ENCODE results near the gene NPAS3. TPM values are rescaled to one million over a fixed set of nuclear protein-coding genes. Genes with fewer than 3 reads are reported as not detected.

Gene NPAS3
- total and polyA plus RNA-seq, 2 of the 8 experiments (the other 6 are each of a cell fraction or from before 2014, with no cell fraction given), result 0.11 to 0.60 TPM

- TF ChIP-seq CHD7 (IDR thresholded peaks at IDR 0.05; ENCODE audit: insufficient replicate concordance, low read length) (no peak), ZNF274 (IDR thresholded peaks at IDR 0.05; ENCODE audit: borderline replicate concordance, extremely low read depth, low read length) (no peak), SAP30 (IDR thresholded peaks at IDR 0.05; ENCODE audit: insufficient read depth, insufficient replicate concordance, low read length) (no peak), YY1 (IDR thresholded peaks at IDR 0.05; ENCODE audit: low read depth, low read length) (no peak), USF2 (IDR thresholded peaks at IDR 0.05; ENCODE audit: low read length) (no peak), CTBP2 (IDR thresholded peaks at IDR 0.05; ENCODE audit: borderline replicate concordance, insufficient read depth, insufficient read length, low read length) (no peak), TCF12 (IDR thresholded peaks at IDR 0.05; ENCODE audit: low read depth, low read length) (no peak)
Measured at GRCh38 chr14:33529787-33530757, 591.4 kb downstream of the NPAS3 start (continued).

Data from H1 (cell line).